SKM-1 treated with dmso at 0.1 percent for 144 hours (cell line): ENCODE data around the gene DEFB112.

Source experiments
- DNase-seq: peaks from one replicate; lab custom pipeline; 2025; ENCODE audit not compliant: unreplicated experiment; lab: John Stamatoyannopoulos, UW

The DEFB112 gene

GRCh38 chr6:50003139-50003538 lies 46.6 kb downstream of the DEFB112 start:
- DNase-seq, result no peak

DNA sequence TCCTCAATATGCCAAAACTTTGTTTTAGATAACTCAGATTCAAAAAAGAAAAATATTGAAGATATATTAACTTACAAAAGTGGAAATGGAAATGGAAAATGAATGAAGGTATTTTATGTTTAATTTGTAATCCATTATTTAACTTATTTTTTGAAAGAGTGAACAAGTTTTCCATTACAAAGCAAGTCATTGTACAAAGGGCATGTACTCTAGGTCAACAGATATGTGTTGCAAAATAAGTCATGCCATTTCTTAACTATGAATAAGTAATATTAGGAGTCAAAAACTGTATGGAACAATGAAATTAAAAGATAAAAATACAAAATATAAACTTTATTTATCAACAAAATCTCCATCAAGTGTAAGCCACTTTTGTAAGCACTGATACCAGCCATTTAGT lies 54.5 kb downstream of the DEFB112 start:
- no peak for DNase-seq
